Panc1 (cell line): ENCODE data around the gene TGIF2. TPM values are rescaled to one million over a fixed set of nuclear protein-coding genes. Genes with fewer than 3 reads are reported as not detected.

Source experiments
- ATAC-seq: fragments of 200-7000 bp; cut with Tn5 transposase; 2 replicates; pipeline ENCODE4 v1.9.1; 2020; ENCODE audit warnings: mild to moderate bottlenecking, moderate library complexity
- BruUV-seq: library from RNA; stranded (reverse); fragments of 400-500 nt; replicated peaks from 2 replicates; lab custom pipeline; 2021; lab: Mats Ljungman, UMichigan
- CTCF ChIA-PET: fragments of 300-600 bp; sonication (Branson Sonifier 250); formaldehyde crosslinking; loops from one replicate; lab custom pipeline; 2022; ENCODE audit warnings: antibody characterized with exemption; lab: Charles Lee
- POLR2A ChIA-PET: fragments of 300-600 bp; sonication (Branson Sonifier 250); formaldehyde crosslinking; loops from one replicate; lab custom pipeline; 2022; ENCODE audit warnings: antibody characterized with exemption; lab: Charles Lee
- DNase-seq: peaks from one replicate; pipeline ENCODE4 v3.0.0-alpha.2; 2010; ENCODE audit warnings: low read depth, low spot score
- H3K27ac ChIP-seq: 2 replicates; pipeline ENCODE4 v1.5.1; 2011; ENCODE audit warnings: mild to moderate bottlenecking, low read length, inconsistent platforms
- H3K27me3 ChIP-seq: fragments of 200-500 bp; sonication (Bioruptor generic); 2 replicates; pipeline ENCODE4 v1.6.0; 2014; ENCODE audit warnings: low read length, inconsistent platforms; ENCODE audit not compliant: control insufficient read depth, insufficient read depth
- H3K36me3 ChIP-seq: fragments of 200-500 bp; sonication (Bioruptor generic); 2 replicates; pipeline ENCODE4 v1.5.1; 2014; ENCODE audit warnings: inconsistent platforms, mild to moderate bottlenecking, low read length, moderate library complexity; ENCODE audit not compliant: control insufficient read depth, insufficient read depth
- H3K4me1 ChIP-seq: 2 replicates; pipeline ENCODE4 v1.5.1; 2011; ENCODE audit warnings: inconsistent platforms, mild to moderate bottlenecking, low read length, moderate library complexity; ENCODE audit not compliant: control insufficient read depth, insufficient read depth
- H3K4me3 ChIP-seq, 2 experiments: 2 replicates each; pipeline ENCODE4 v1.5.1; 2011 to 2012; ENCODE audit warnings: low read depth in 2 of 2, low read length in 2 of 2, mild to moderate bottlenecking in 2 of 2, inconsistent platforms in 1 of 2, moderate library complexity in 1 of 2
- H3K9me3 ChIP-seq: fragments of 200-500 bp; sonication (Bioruptor generic); 2 replicates; pipeline ENCODE4 v1.5.1; 2014; ENCODE audit warnings: low read depth, mild to moderate bottlenecking, inconsistent platforms, low read length, moderate library complexity; ENCODE audit not compliant: control insufficient read depth, insufficient read depth
- CTCF ChIP-seq: fragments of 450-650 bp; IDR thresholded peaks from 2 replicates; pipeline ENCODE4 v1.5.1; 2017; ENCODE audit warnings: mild to moderate bottlenecking
- POLR2AphosphoS5 ChIP-seq: IDR thresholded peaks from 2 replicates; pipeline ENCODE4 v1.6.1; 2012; ENCODE audit warnings: mild to moderate bottlenecking, low read depth, low read length, moderate library complexity
- REST ChIP-seq, 2 experiments: IDR thresholded peaks; 2 replicates each; pipeline ENCODE4 v1.6.1; 2011 to 2012; ENCODE audit warnings: low read depth in 2 of 2, control low read depth in 1 of 2, low read length in 1 of 2, mild to moderate bottlenecking in 1 of 2, moderate library complexity in 1 of 2; ENCODE audit not compliant: insufficient read depth in 1 of 2
- SIN3A ChIP-seq: IDR thresholded peaks from 2 replicates; pipeline ENCODE4 v1.6.1; 2012; ENCODE audit warnings: low read depth, mild to moderate bottlenecking, low read length, moderate library complexity, borderline replicate concordance; ENCODE audit not compliant: insufficient read depth
- TCF7L2 ChIP-seq: IDR thresholded peaks from 2 replicates; pipeline ENCODE4 v1.6.1; 2011; ENCODE audit warnings: mild to moderate bottlenecking, low read depth, low read length, inconsistent platforms
- in situ Hi-C: cut with HindIII; loops from 2 replicates; pipeline ENCODE4 v1.10.0; 2016; ENCODE audit warnings: low sequenced_read_pairs, low pct_unique_long_range_greater_than_20kb
- intact Hi-C: fragments of 100-400 bp; cut with micrococcal nuclease; formaldehyde crosslinking; loops from one replicate; pipeline ENCODE4 v1.10.0; 2022; ENCODE audit not compliant: unreplicated experiment
- total RNA-seq: library from RNA; stranded (reverse); gene quantifications from one replicate; pipeline ENCODE4 v1.2.1, GENCODE V29; 2021; ENCODE audit not compliant: unreplicated experiment

Gene TGIF2
- total RNA-seq, 1 experiment from 2014 or later = 18.0 TPM

GRCh38 chr20:36579996-36580545 is 6.7 kb downstream of the TGIF2 start:
- Histone ChIP-seq H3K27me3 (no peaks in the 10 kb centered on the region), H3K4me1 (peaks cover 11% of the 10 kb centered on the region; the same call in 1 of the 2 replicates), H3K4me3 (no peak overlapping the region), H3K36me3 (no peaks in the 10 kb centered on the region), H3K27ac (no peak overlapping the region), H3K9me3 (no peaks in the 10 kb centered on the region)
- intact Hi-C loops = no loop called here
- no peak for ATAC-seq
- CTCF ChIA-PET = no interaction called here
- POLR2A ChIA-PET = no interaction called here
- no peak for DNase-seq
- no TSS peak for BruUV-seq
- TF ChIP-seq CTCF = no peak
- no peak for TF ChIP-seq POLR2AphosphoS5
- TF ChIP-seq TCF7L2 = no peak
- no peak for TF ChIP-seq REST (IDR thresholded peaks at IDR 0.05; ENCODE audit: insufficient read depth in 1 of 2, low read depth in 2 of 2, low read length in 1 of 2)
- no peak for TF ChIP-seq SIN3A
- in situ Hi-C loops = no loop called here

- ChIA-PET POLR2A (no interaction called here), CTCF (no interaction called here)
- H3K27me3 ChIP-seq = no peaks in the 10 kb centered on the region
- no peak overlapping the region for H3K27ac ChIP-seq
- H3K4me3 ChIP-seq = no peak overlapping the region
- BruUV-seq = no TSS peak
- in situ Hi-C loops = no loop called here
- DNase-seq = no peak
- ATAC-seq = no peak
- no peak for TF ChIP-seq SIN3A
- no peak for TF ChIP-seq CTCF
- TF ChIP-seq POLR2AphosphoS5 = no peak
- no peak for TF ChIP-seq TCF7L2
- no peak for TF ChIP-seq REST (IDR thresholded peaks at IDR 0.05; ENCODE audit: insufficient read depth in 1 of 2, low read depth in 2 of 2, low read length in 1 of 2)
- H3K36me3 ChIP-seq = no peaks in the 10 kb centered on the region
- no peaks in the 10 kb centered on the region for H3K9me3 ChIP-seq
- intact Hi-C loops = no loop called here
- peaks cover 5% of the 10 kb centered on the region; the same call in 1 of the 2 replicates for H3K4me1 ChIP-seq
These were observed 8.9 kb downstream of the TGIF2 start for GRCh38 chr20:36582322-36582721.
